ENCODE measurements around the gene KIF16B. TPM values are rescaled to one million over a fixed set of nuclear protein-coding genes. Genes with fewer than 3 reads are reported as not detected.

Gene KIF16B
- total RNA-seq, 2 experiments from 2014 or later, result 3.5 to 4.2 TPM

DNA sequence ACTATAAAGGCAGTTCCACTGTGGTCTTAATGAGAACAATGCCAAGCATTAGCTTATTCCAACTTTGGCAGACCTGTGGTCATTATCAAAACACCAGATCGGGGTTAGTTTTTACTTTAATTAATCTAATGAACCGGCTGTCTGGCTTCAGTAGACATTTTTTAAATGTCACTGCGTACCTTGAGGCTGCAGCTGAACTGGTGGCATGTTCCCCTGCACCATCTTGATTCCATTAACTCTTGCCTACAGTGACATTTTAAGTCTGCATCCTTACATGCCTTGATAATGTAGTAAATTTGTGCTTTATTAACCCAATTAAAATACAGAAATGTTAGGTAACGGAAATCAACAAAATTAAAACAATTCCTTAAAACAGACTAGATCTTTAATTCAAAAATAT, 127.0 kb downstream of the KIF16B start:
- Mint-ChIP-seq H3K4me1 (ENCODE audit: low read depth) (no peaks in the 10 kb centered on the region), H3K27ac (no peak overlapping the region), H3K9me3 (no peaks in the 10 kb centered on the region), H3K4me3 (no peak overlapping the region), H3K36me3 (ENCODE audit: low read depth) (no peaks in the 10 kb centered on the region), H3K27me3 (no peaks in the 10 kb centered on the region)
- no peak for DNase-seq
- ATAC-seq, result no peak
- intact Hi-C loops (cut with micrococcal nuclease), result no loop called here
- POLR2A ChIA-PET, result no interaction called here
- CTCF ChIA-PET, result no interaction called here
- no peak for TF ChIP-seq CTCF (IDR thresholded peaks at IDR 0.05)

- H3K9me3 Mint-ChIP-seq, result no peaks in the 10 kb centered on the region
- no peaks in the 10 kb centered on the region for H3K27me3 Mint-ChIP-seq
- TF ChIP-seq CTCF (IDR thresholded peaks at IDR 0.05), result no peak
- H3K36me3 Mint-ChIP-seq (ENCODE audit: low read depth), result no peaks in the 10 kb centered on the region
- DNase-seq, result no peak
- intact Hi-C loops (cut with micrococcal nuclease), result no loop called here
- H3K4me3 Mint-ChIP-seq, result no peak overlapping the region
- no peaks in the 10 kb centered on the region for H3K4me1 Mint-ChIP-seq (ENCODE audit: low read depth)
- CTCF ChIA-PET, result no interaction called here
- POLR2A ChIA-PET, result no interaction called here
- no peak overlapping the region for H3K27ac Mint-ChIP-seq
- no peak for ATAC-seq
These were observed 127.8 kb downstream of the KIF16B start for GRCh38 chr20:16445482-16445881.

DNA sequence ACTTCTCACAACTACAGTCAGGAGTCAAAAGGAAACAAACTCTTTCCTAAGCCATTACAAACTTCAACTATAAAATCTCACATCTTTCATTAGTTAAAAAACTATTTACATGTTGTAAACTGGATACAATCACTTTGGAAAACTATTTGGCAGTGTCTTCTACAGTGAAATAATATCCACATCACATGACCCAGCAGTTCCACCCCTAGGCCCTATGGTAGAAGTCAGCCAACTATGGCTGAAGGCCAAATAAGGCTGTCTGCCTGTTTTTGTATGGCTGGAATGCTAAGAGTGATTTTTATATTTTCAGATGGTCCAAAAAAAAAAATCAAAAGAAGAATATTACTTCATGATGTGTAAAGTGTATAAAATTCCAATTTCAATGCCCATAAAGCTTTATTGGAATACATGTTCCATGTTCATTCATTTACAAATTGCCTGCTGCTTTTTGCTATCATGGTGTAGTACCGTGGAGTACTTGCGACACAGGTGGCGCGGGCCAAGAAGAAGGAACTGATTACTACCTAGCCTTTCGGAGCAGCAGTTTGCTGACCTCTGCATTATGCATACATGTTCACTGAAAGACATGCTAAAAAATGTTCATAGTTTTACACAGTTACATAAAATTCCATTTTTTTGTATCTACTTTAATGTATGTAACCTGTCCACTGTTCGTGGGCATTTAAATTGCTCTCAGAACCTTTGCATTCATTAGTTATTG, 129.0 kb downstream of the KIF16B start:
- POLR2A ChIA-PET, result no interaction called here
- TF ChIP-seq CTCF (IDR thresholded peaks at IDR 0.05), result no peak
- Mint-ChIP-seq H3K4me3 (no peak overlapping the region), H3K36me3 (ENCODE audit: low read depth) (peaks cover 4% of the 10 kb centered on the region), H3K4me1 (ENCODE audit: low read depth) (peaks cover 1% of the 10 kb centered on the region), H3K27ac (no peak overlapping the region), H3K9me3 (peaks cover 6% of the 10 kb centered on the region), H3K27me3 (no peaks in the 10 kb centered on the region)
- CTCF ChIA-PET, result no interaction called here
- intact Hi-C loops (cut with micrococcal nuclease), result no loop called here
- DNase-seq, result no peak
- ATAC-seq, result no peak

GRCh38 chr20:16441546-16442164, 131.6 kb downstream of the KIF16B start:
- intact Hi-C loops (cut with micrococcal nuclease), result no loop called here
- ATAC-seq, result no peak
- CTCF ChIA-PET, result interaction anchor here (1.6 kb wide), 1 partner anchor 13 kb away, joined by 3 read pairs; no protein-coding TSS in a partner anchor

More at GRCh38 chr20:16441546-16442164, 131.6 kb downstream of the KIF16B start:
- TF ChIP-seq CTCF (IDR thresholded peaks at IDR 0.05), result no peak
- no peaks in the 10 kb centered on the region for H3K27me3 Mint-ChIP-seq
- peaks cover 1% of the 10 kb centered on the region for H3K4me1 Mint-ChIP-seq (ENCODE audit: low read depth)
- peaks cover 8% of the 10 kb centered on the region for H3K9me3 Mint-ChIP-seq
- peaks cover 9% of the 10 kb centered on the region for H3K36me3 Mint-ChIP-seq (ENCODE audit: low read depth)
- no peak overlapping the region for H3K27ac Mint-ChIP-seq
- POLR2A ChIA-PET, result no interaction called here
- no peak overlapping the region for H3K4me3 Mint-ChIP-seq
- no peak for DNase-seq
